ENCODE results near the gene CAMK2N2. TPM values are rescaled to one million over a fixed set of nuclear protein-coding genes. Genes with fewer than 3 reads are reported as not detected.

The CAMK2N2 gene
- total RNA-seq, 1 experiment from 2014 or later: 3.3 TPM

GRCh38 chr3:184249412-184250166, 11.8 kb downstream of the CAMK2N2 start, which contains the start of gene EEF1AKMT4:
Gene EEF1AKMT4 (plus strand): TSS chr3:184249672. CDS start chr3:184249695, 23 bp downstream.
- peak; percentile 93 for TF ChIP-seq CTCF (IDR thresholded peaks at IDR 0.05; ENCODE audit: unreplicated experiment)
- DNase-seq: peak; percentile 100
- Mint-ChIP-seq H3K27ac (ENCODE audit: unreplicated experiment) (peak within 1 kb of the TSS; percentile 97), H3K36me3 (ENCODE audit: insufficient read depth, unreplicated experiment) (peaks cover 37% of the 10 kb centered on the region), H3K27me3 (ENCODE audit: unreplicated experiment) (no peaks in the 10 kb centered on the region), H3K9me3 (ENCODE audit: low read depth, unreplicated experiment) (no peaks in the 10 kb centered on the region), H3K4me3 (ENCODE audit: low read depth, unreplicated experiment) (peak within 1 kb of the TSS; percentile 92), H3K4me1 (ENCODE audit: low read depth, unreplicated experiment) (peaks cover 8% of the 10 kb centered on the region)
- intact Hi-C loops (cut with micrococcal nuclease; ENCODE audit: unreplicated experiment): loop anchor here (2.0 kb wide), 1 partner anchor 39 kb away; no protein-coding TSS in a partner anchor
- CTCF ChIA-PET: interaction anchor here (0.8 to 1.4 kb wide), 2 partner anchors 12 to 40 kb away, joined by 3 to 5 read pairs; partner anchors contain the start of gene CAMK2N2
- BruUV-seq (replicated peaks): TSS peak; percentile 43

GRCh38 chr3:184248454-184249411, 12.6 kb downstream of the CAMK2N2 start, which contains the start of gene ALG3:
Gene ALG3 (minus strand): TSS chr3:184248962. CDS start chr3:184248940, 22 bp downstream.
- peak within 1 kb of the TSS; percentile 97 for H3K27ac Mint-ChIP-seq (ENCODE audit: unreplicated experiment)
- H3K36me3 Mint-ChIP-seq (ENCODE audit: insufficient read depth, unreplicated experiment): peaks cover 42% of the 10 kb centered on the region
- H3K4me1 Mint-ChIP-seq (ENCODE audit: low read depth, unreplicated experiment): peaks cover 8% of the 10 kb centered on the region
- no peak for TF ChIP-seq CTCF (IDR thresholded peaks at IDR 0.05; ENCODE audit: unreplicated experiment)
- intact Hi-C loops (cut with micrococcal nuclease; ENCODE audit: unreplicated experiment): no loop called here
- peak within 1 kb of the TSS; percentile 92 for H3K4me3 Mint-ChIP-seq (ENCODE audit: low read depth, unreplicated experiment)
- H3K27me3 Mint-ChIP-seq (ENCODE audit: unreplicated experiment): no peaks in the 10 kb centered on the region
- no peaks in the 10 kb centered on the region for H3K9me3 Mint-ChIP-seq (ENCODE audit: low read depth, unreplicated experiment)
- TSS peak; percentile 81 for BruUV-seq (replicated peaks)
- DNase-seq: peak; percentile 96
- CTCF ChIA-PET: interaction anchor here (1.4 kb wide), 1 partner anchor 13 kb away, joined by 5 read pairs; the partner anchor contains the start of gene CAMK2N2

- TF ChIP-seq CTCF (IDR thresholded peaks at IDR 0.05; ENCODE audit: unreplicated experiment): no peak
- peaks cover under 1% of the 10 kb centered on the region for H3K4me1 Mint-ChIP-seq (ENCODE audit: low read depth, unreplicated experiment)
- DNase-seq: no peak
- H3K4me3 Mint-ChIP-seq (ENCODE audit: low read depth, unreplicated experiment): peak overlapping the region; percentile 56
- H3K9me3 Mint-ChIP-seq (ENCODE audit: low read depth, unreplicated experiment): no peaks in the 10 kb centered on the region
- H3K27ac Mint-ChIP-seq (ENCODE audit: unreplicated experiment): no peak overlapping the region
- peaks cover 34% of the 10 kb centered on the region for H3K27me3 Mint-ChIP-seq (ENCODE audit: unreplicated experiment)
- BruUV-seq (replicated peaks): no TSS peak
- CTCF ChIA-PET: interaction anchor here (0.6 to 3.6 kb wide), 10 partner anchors 14 to 349 kb away, joined by 3 to 29 read pairs (median 5); partner anchors contain the start of gene ABCF3
- intact Hi-C loops (cut with micrococcal nuclease; ENCODE audit: unreplicated experiment): loop anchor here (1.0 to 5.0 kb wide), 3 partner anchors 97 to 347 kb away; no protein-coding TSS in a partner anchor
- H3K36me3 Mint-ChIP-seq (ENCODE audit: insufficient read depth, unreplicated experiment): peaks cover 41% of the 10 kb centered on the region
Observed at GRCh38 chr3:184242297-184242685, 19.1 kb downstream of the CAMK2N2 start.
